Measurements from ENCODE around the gene SULT1A3.
"Not testable (repeated sequence)": the region's sequence is repeated elsewhere in the genome, so short reads cannot be mapped to it uniquely, and the experiment has no call there.

SULT1A3 gene

GRCh38 chr16:30199049-30199448, at the start of gene SULT1A3:
Gene SULT1A3 (plus strand): TSS chr16:30199255. CDS start chr16:30200729, 1,474 bp downstream.
- TF ChIP-seq CTCF (IDR thresholded peaks at IDR 0.05): not testable (repeated sequence)

GRCh38 chr16:30151091-30151490, 48.0 kb upstream of the SULT1A3 start:
- no peak for TF ChIP-seq CTCF (IDR thresholded peaks at IDR 0.05)

- TF ChIP-seq CTCF (IDR thresholded peaks at IDR 0.05): no peak
Observed at GRCh38 chr16:30152517-30152916, 46.5 kb upstream of the SULT1A3 start.

- no peak for TF ChIP-seq CTCF (IDR thresholded peaks at IDR 0.05)
Observed at GRCh38 chr16:30155188-30155587, 43.9 kb upstream of the SULT1A3 start.

- no peak for TF ChIP-seq CTCF (IDR thresholded peaks at IDR 0.05)
Observed at GRCh38 chr16:30157214-30157613, 41.8 kb upstream of the SULT1A3 start.

GRCh38 chr16:30163538-30163937, 35.5 kb upstream of the SULT1A3 start:
- no peak for TF ChIP-seq CTCF (IDR thresholded peaks at IDR 0.05)

- no peak for TF ChIP-seq CTCF (IDR thresholded peaks at IDR 0.05)
Observed at GRCh38 chr16:30166202-30166902, 32.7 kb upstream of the SULT1A3 start.

- TF ChIP-seq CTCF (IDR thresholded peaks at IDR 0.05): no peak
Observed at GRCh38 chr16:30173054-30173453, 26.0 kb upstream of the SULT1A3 start.
